Stimulated activated CD4-positive, alpha-beta T cell treated with anti-CD3 and anti-CD28 coated beads, TNF-alpha, amount 100 ng/mL, for 1 hour (primary cell): ENCODE measurements around the gene INS.

Source experiments
- DNase-seq, 3 donors: peaks; one replicate each; pipeline ENCODE4 v3.0.0-alpha.2; 2020; ENCODE audit warnings: low read depth in 3 of 3, low spot score in 1 of 3

The INS gene

GRCh38 chr11:2147391-2147790 lies 13.6 kb downstream of the INS start:
- DNase-seq, result no peak

- no peak for DNase-seq
Observed at GRCh38 chr11:2146051-2146450, 15.0 kb downstream of the INS start.

DNA sequence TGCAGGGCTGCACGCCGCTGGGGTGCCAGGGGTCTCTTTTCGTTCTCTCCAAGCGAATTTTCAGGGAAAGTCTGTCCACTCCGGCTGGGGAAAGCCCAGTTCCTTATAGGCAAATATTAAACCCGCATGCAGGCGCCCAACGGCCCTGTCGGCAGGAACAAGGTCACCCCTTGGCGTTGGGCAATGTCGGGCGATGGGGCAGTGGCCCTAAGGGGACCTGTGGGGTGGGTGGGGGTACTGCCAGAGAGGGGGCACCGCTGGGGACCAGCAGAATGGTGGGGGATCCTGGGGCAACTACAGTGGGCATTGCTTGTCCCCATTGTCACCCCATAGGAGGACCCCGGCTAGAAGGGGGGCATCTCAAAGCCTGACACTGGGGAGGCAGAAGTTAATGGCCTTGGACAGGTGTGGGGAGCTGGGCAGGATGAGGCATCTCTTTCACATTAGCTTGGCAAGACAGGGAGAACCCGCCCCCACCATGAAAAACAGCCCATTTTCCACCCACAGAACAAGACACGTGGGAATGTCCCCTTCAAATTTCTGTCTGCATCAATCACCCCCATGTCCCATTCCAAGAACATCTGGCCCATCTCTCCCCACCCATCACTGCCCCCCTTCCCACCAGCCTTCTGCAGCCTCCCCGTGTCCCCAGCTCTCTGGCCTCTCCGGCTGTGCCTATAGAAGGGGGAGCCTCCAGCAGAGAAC lies 16.3 kb downstream of the INS start:
- no peak for DNase-seq

DNA sequence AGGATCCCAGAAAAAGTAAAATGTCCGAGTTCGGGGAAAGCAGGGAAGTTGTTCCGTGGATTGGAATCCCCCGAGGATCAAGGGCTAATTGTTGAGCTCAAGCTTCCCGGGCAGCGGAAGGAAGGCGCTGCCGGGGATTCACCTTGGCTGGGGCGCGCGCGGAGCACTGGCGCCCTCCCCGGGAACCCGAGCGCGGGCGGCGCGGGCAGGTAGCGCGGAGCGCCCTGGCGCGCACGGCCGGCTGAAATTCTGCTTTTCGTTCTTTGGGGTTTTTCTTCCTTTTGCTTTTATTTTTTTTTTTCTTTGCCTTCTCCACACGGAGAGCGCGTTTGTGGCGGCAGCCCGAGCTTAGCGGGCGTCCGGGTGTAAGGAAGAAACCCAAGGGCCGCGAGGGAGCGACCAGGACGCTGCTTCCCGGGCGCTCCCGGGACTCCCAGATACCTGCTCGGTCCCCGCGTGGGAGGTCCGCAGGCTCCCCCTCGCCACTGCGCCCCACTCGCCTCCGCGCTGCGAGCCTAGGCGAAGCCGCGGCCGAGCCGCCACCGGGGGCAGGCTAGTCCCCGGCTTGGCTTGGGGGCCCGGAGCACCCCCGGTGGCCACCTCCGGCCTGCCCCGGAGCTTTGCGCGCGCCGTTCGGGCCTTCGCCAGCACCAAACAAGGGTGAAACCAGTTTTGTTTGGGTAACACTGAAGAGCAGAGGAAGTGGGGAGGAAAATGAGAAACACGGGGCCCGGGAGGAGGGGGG lies 17.0 kb downstream of the INS start:
- no peak for DNase-seq

DNA sequence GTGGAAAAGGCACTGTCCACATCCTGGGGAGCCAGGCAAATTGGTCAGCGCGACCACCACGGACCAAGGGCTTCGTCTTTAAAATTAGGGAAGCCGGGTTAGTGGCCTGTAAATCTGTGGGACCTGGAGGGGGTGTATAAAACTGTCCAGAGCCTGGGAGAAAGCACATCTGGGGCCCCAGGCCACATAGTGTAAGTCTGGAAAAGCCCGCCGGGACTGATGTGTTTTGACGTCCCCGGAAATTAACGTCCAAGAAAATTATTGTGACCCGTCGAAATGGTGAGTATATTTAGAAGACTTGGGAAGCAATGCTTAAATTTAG lies 17.6 kb downstream of the INS start:
- DNase-seq, result no peak

GRCh38 chr11:2142762-2143202 lies 18.2 kb downstream of the INS start:
- no peak for DNase-seq

DNA sequence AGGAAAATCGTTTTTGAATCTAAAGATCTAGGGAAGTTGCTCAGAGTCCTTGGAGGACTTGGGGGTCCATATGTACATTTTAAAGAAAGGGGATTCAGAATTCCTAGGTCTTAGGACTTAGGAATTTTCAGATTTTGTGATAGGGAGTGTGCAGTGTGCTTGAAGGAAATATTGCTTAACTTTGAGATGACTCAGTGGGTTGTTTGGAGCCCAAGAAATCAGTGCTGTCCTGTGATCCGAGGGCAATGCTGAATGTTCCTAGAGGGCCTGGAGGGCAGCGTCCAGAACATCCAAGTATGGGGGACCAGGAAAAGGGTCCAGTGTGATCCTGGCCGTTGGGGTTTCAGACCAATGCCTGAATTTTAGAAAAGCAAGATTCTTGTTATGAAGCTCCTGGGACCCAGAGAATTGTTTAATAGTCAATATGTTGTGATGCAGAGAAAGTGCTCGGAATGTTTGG lies 18.7 kb downstream of the INS start:
- no peak for DNase-seq

GRCh38 chr11:2140411-2141400 lies 20.3 kb downstream of the INS start:
- DNase-seq, result no peak

DNA sequence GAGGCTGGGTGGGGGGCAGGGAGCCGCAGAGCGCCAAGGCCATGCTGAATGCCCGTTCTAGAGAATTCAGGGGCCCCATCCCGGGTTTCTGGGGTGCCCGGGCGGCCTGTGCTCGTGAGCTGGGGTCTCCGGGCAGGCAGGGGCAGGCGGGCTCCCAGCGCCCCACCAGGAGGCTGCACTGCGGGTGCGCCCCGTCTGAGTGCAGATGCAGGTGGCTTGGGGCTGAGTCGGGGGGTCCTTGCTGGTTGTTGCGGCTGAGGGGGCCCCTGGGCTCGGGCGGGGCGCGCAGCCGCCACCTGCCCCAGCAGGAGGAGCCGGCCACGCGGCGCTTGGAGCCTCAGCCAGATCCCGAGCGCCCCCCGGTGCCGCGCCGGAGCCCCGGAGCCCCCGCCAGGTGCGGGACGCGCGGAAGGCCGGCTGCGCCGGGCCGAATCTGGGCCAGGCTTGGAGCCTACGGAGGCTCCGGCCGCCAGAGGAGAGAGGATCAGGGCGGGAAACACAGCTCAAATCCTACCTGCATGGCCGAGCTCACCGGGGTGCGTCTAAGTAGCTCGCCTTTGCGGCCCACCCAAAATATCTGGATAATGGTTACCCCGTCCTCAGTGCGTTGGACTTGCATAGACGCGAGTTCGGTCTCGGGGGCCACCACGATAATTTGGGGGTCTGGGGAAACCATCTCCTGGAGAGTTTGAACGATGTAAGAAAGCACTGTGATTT lies 21.2 kb downstream of the INS start:
- DNase-seq, result no peak

DNA sequence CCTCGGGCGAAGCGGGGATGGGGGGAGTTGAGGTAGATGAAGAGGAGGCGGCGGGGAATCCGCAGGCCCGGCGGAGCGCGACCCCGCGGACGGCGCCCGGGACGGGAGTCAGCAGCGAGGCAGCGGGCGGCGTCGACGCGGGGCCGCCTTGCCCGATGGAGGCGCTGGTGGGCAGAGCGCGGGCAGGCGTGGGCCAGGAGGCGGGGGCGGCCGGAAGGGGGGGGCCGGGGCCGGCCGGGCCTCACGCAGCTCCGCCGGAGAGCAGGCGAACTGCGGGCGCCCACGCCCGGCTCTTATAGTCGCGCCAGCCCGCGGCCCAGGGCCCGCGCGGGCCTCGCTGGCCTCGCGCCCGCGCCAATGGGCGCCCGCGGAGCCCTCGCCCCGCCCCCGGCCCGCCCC lies 21.9 kb downstream of the INS start, which contains the start of gene IGF2:
Gene IGF2 (minus strand): TSS at position 267 of the 399 bp plus-strand sequence. CDS start 3,866 bp downstream, outside the sequence.
- DNase-seq, result no peak

DNA sequence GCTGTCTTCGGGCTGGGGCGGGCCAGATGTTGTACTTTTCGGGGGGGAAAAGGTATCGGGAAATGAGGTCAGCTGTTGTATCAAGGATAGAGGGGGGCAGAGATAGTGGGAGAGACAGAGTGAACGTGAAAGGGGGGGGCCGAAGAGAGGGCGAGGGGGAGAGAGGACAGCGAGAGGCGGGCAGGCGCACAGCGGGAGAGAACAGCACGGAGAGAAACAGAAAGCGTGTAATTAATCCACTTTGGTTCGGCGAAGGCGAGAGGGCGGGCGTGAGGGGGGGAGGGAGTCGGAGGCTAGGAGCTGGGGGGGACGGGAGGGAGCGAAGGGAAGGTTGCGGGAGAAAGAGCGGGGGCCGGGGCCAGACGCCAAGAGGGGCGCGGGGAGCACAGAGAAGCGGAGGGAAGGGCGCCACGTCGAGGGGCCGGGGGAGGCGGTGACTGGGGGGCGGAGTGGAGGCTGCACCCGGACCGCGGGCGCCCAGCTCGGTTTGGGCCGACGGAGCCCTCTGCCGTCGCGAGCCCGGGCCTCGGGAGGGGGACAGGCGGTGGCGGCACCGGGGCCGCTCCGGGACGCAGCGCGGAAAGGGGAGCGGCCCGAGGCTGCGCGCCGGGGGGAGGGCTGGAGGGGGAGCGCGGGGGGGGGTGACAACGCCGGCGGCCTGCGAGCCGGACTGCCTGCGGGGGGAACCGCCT lies 22.4 kb downstream of the INS start:
- no peak for DNase-seq

DNA sequence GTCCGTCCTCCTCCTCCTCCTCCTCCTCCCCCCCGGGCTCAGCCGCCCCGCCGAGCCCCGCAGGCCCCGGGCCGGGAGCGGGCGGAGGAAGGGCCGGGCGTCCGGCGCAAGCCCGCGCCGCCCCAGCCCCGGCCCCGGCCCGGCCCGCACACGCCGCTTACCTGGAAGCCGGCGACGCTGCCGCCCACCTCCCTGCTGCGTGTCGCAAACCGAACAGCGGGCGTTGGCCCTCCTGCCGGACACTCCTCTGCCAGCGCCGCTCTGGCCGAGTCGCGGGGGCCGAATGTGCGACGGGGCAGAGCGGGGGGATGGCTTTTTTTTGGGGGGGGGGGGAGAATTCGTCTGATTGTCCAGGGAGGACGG lies 23.0 kb downstream of the INS start:
- no peak for DNase-seq

DNA sequence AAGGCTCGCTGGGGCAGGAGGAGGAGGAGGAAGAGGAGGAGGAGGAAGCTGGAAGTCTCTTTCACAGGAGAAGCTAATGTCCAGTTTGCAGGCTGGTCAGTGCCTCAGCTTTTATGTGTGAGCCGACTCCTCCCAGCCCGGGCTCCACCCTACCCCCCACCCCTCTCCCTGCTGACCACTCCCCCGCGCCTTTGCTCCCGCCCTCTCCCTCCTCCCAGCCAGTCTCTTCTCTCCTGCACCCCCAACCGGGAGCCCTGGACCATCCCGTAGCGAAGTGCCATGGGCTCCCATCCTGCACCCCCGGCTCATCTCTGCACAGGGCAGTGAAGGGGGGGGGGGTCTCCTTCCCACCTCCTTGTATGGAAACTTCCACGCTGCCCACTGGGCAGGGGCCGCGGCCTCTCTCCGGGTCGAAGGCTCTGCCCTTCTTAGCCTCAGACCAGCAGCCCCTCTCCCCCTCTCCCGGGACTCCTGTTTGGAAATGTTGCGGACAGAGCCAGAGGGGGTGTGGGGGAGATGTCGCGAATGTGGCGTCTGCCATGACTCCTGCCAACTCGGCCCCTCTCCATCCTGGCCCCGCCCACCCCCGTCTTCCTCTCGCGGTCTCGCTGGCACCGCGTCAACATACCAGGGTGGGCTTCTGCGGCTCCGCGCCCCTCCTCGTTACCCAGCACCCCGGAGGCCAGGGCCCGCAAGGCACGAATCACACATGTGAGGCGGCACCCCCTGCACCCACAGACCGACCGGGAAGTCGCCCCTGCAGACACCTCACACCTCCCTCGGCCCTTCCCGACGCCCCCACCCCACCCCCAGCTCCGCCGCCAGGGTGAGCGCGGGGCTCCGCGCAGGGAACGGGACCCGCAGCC lies 23.6 kb downstream of the INS start:
- DNase-seq, result no peak

- DNase-seq, result no peak
Observed at GRCh38 chr11:2136952-2137201, 24.1 kb downstream of the INS start.

DNA sequence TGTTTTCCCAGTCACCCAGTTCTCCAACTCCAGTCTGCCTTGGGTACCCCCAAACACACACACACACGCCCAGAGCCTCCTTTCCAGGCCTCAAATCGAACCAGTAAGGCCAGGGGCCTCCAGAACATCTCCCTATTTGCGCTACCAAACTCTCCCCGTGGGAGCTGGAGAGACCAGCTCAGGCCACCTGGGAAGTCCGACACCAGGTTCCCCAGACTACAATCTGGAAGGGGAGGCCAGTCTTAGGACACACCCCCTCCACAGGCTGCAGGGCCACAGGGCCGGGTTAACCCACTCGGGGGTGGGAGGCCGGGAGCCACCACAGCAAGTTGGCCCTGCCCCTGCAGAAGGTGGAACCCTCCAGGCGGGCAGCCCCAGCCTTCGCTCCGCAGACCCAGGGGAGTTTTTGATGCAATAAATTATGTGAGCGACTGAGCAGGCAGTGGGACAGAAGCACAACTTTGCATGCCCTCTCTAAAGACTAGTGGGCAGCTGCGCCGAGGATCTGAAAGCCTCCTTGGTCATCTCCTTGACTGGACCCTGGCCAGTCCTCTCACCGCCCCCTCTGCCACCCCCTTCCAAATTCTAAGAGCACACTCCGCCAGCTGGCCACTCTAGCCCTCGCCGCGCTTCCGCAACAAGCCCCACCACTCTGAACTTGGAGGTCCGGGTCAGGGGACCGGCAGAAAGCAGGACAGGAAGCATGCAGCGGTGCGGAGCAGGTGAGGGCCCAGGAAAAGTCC lies 24.6 kb downstream of the INS start:
- DNase-seq, result no peak

DNA sequence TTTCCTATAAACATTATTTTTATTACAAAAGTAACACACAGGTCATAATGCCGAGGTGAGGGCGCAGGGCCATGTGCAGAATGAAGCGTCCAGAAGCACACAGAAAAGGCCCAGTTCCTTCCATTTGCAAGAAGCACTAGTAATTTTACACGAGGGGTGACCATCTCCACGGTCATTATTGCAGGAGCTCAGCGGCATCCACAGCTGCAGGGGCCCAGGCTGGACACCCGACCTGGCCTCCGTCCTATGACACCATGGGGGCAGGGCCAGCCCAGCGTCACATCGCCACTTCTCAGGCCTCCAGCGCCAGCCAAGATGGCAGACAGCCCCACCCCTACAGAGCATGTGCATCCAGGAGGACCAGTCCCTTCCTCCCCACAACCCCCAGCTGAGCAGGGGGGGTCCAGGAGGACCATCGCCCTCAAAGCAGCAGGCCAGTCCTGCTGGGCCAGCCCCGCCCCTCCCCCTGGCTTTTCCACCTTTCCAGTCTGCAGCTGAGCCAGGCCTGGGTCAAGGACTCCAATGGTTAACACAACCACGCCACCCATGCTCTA lies 25.3 kb downstream of the INS start:
- no peak for DNase-seq

- no peak for DNase-seq
Observed at GRCh38 chr11:2135018-2135569, 25.9 kb downstream of the INS start.
